Measurements from ENCODE around the gene EPS8L1. TPM values are rescaled to one million over a fixed set of nuclear protein-coding genes. Genes with fewer than 3 reads are reported as not detected.

The EPS8L1 gene
- total RNA-seq, 6 donors from 2014 or later: 30.2 to 55.7 (median 43.3) TPM

GRCh38 chr19:55114566-55115145, 39.0 kb downstream of the EPS8L1 start:
- ATAC-seq (ENCODE audit: low FRiP score in 2 of 2) (no peak), DNase-seq (peak in 1 of 2 donors; percentile 19)
- Histone ChIP-seq H3K36me3 (peaks cover 0 to 26% (median 15%) of the 10 kb centered on the region in 4 donors), H3K4me3 (peak overlapping the region in 1 of 4 donors; percentile 99), H3K27me3 (no peaks in the 10 kb centered on the region), H3K4me1 (peaks cover 31 to 56% (median 50%) of the 10 kb centered on the region in 4 donors), H3K27ac (peak overlapping the region; percentile 69 to 92 (median 84)), H3K9me3 (no peaks in the 10 kb centered on the region)
- TF ChIP-seq EP300 (IDR thresholded peaks at IDR 0.05) (no peak), POLR2AphosphoS5 (IDR thresholded peaks at IDR 0.05) (no peak), CTCF (IDR thresholded peaks at IDR 0.05) (no peak), POLR2A (IDR thresholded peaks at IDR 0.05) (no peak)
- WGBS, 2 donors: 92 to 93% methylated on average over 9 of the region's 9 CpGs

GRCh38 chr19:55115446-55116065, 39.9 kb downstream of the EPS8L1 start:
- no peaks in the 10 kb centered on the region for H3K27me3 ChIP-seq
- TF ChIP-seq POLR2A (IDR thresholded peaks at IDR 0.05): no peak
- no peak for TF ChIP-seq POLR2AphosphoS5 (IDR thresholded peaks at IDR 0.05)
- no peak for TF ChIP-seq EP300 (IDR thresholded peaks at IDR 0.05)
- no peak for TF ChIP-seq CTCF (IDR thresholded peaks at IDR 0.05)
- peaks cover 0 to 17% (median 11%) of the 10 kb centered on the region in 4 donors for H3K36me3 ChIP-seq
- H3K9me3 ChIP-seq: no peaks in the 10 kb centered on the region
- no peak for ATAC-seq (ENCODE audit: low FRiP score in 2 of 2)
- no peak for DNase-seq
- H3K27ac ChIP-seq: peak overlapping the region; percentile 88 to 92 (median 90)
- H3K4me1 ChIP-seq: peaks cover 31 to 56% (median 50%) of the 10 kb centered on the region in 4 donors
- 68 to 75% methylated on average over 12 to 13 of the region's 13 CpGs for WGBS, 2 donors
- H3K4me3 ChIP-seq: peak overlapping the region in 3 of 4 donors; percentile 93 to 99 (median 96)

DNA sequence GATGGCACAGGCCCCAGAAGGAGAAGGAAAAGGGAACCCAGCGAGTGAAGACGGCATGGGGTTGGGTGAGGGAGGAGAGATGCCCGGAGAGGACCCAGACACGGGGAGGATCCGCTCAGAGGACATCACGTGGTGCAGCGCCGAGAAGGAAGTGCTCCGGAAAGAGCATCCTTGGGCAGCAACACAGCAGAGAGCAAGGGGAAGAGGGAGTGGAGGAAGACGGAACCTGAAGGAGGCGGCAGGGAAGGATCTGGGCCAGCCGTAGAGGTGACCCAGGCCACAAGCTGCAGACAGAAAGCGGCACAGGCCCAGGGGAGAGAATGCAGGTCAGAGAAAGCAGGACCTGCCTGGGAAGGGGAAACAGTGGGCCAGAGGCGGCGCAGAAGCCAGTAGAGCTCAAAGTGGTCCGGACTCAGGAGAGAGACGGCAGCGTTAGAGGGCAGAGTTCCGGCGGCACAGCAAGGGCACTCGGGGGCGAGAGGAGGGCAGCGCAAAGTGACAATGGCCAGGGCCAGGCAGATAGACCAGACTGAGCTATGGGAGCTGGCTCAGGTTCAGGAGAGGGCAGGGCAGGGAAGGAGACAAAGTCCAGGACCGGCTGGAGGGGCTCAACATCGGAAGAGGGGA, 40.7 kb downstream of the EPS8L1 start:
- H3K27me3 ChIP-seq: no peaks in the 10 kb centered on the region
- peak overlapping the region; percentile 93 to 99 (median 95) for H3K4me3 ChIP-seq
- peaks cover 31 to 56% (median 50%) of the 10 kb centered on the region in 4 donors for H3K4me1 ChIP-seq
- 2% methylated on average over 24 to 25 of the region's 25 CpGs for WGBS, 2 donors
- peak; percentile 44 to 68 for ATAC-seq (ENCODE audit: low FRiP score in 2 of 2)
- no peak for TF ChIP-seq CTCF (IDR thresholded peaks at IDR 0.05)
- peak in 3 of 4 donors; percentile 19 to 41 (median 31) for TF ChIP-seq POLR2A (IDR thresholded peaks at IDR 0.05)
- peak in 1 of 2 donors; percentile 22 for TF ChIP-seq POLR2AphosphoS5 (IDR thresholded peaks at IDR 0.05)
- H3K36me3 ChIP-seq: peaks cover 0 to 14% (median 11%) of the 10 kb centered on the region in 4 donors
- H3K9me3 ChIP-seq: no peaks in the 10 kb centered on the region
- peak overlapping the region; percentile 88 to 92 (median 90) for H3K27ac ChIP-seq
- DNase-seq: peak; percentile 67 to 78

DNA sequence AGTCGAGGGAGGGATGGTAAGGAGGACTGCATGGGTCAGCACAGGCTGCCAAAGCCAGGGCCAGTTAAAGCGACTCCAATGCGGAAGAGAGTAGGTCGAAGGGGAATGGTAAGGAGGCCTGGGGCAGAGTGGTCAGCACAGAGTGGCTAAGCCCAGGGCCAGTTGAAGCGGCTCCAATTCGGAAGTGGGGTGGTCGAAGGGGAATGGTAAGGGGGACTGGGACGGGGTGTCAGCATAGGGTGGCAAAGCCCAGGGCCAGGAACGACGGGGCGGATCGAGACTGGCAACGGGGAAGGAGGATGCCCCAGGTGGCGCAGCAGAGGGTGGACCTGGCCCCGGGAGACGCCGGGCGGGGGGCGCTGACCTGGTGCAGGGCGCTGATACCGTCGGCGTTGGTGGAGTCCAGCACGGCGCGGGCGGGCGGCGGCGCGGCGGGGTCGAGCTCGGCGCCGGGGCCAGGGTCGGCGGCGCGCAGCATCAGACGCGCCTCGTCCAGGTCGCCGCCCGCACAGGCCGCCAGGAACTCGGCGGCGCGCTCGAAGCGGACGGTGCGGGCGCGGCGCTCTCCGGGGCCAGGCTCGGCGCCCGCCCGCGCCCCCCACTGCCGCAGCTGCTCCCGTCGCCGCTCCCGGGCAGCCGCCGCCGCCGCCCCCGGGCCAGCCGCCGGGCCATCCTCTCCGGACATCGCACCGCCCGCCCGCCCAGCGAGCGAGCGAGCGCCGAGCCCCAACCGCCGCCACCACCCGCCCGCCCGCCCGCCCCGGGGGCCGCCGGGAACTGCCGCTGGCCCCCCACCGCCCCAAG, 41.4 kb downstream of the EPS8L1 start, which contains the start of gene PPP1R12C:
TSS of gene PPP1R12C (minus strand) at position 779 of the 804 bp plus-strand sequence. CDS start at position 685, 94 bp downstream.
- Histone ChIP-seq H3K36me3 (peaks cover 0 to 7% (median 6%) of the 10 kb centered on the region in 4 donors), H3K27ac (peak within 1 kb of the TSS; percentile 88 to 92 (median 90)), H3K4me1 (peaks cover 31 to 56% (median 50%) of the 10 kb centered on the region in 4 donors), H3K4me3 (peak within 1 kb of the TSS; percentile 93 to 99 (median 95)), H3K9me3 (no peaks in the 10 kb centered on the region), H3K27me3 (no peaks in the 10 kb centered on the region)
- ATAC-seq (ENCODE audit: low FRiP score in 2 of 2): no peak
- TF ChIP-seq EP300 (IDR thresholded peaks at IDR 0.05) (no peak), POLR2AphosphoS5 (IDR thresholded peaks at IDR 0.05) (no peak), POLR2A (IDR thresholded peaks at IDR 0.05) (no peak), CTCF (IDR thresholded peaks at IDR 0.05) (no peak)
- DNase-seq: peak in 1 of 2 donors; percentile 29
- WGBS, 2 donors: 0% methylated on average over 14 to 27 of the region's 97 CpGs
